MCF 10A (cell line): ENCODE measurements around the gene NHSL2. TPM values are rescaled to one million over a fixed set of nuclear protein-coding genes. Genes with fewer than 3 reads are reported as not detected.

Experiments
- BruUV-seq: library from RNA; stranded (reverse); fragments of 400-500 nt; replicated peaks from 2 replicates; lab custom pipeline; 2021; lab: Mats Ljungman, UMichigan
- CTCF ChIA-PET: fragments of 300-600 bp; sonication (Branson Sonifier 250); formaldehyde crosslinking; extraction: SDS; loops from one replicate; lab custom pipeline; 2021; ENCODE audit warnings: antibody characterized with exemption, inconsistent platforms; lab: Yijun Ruan, JAX
- POLR2A ChIA-PET: fragments of 300-600, 350-650 bp; sonication (Branson Sonifier 250); formaldehyde crosslinking; extraction: SDS; loops from one replicate; lab custom pipeline; 2020; ENCODE audit warnings: antibody characterized with exemption, inconsistent platforms; lab: Yijun Ruan, JAX
- DNase-seq: peaks from one replicate; pipeline ENCODE4 v3.0.0-alpha.2; 2018; ENCODE audit not compliant: unreplicated experiment
- H3K27ac Mint-ChIP-seq: one replicate; pipeline ENCODE4 v1.8.0; 2022; ENCODE audit warnings: mild to moderate bottlenecking, low read depth, mixed read lengths; ENCODE audit not compliant: unreplicated experiment
- H3K27me3 Mint-ChIP-seq: one replicate; pipeline ENCODE4 v1.8.0; 2022; ENCODE audit warnings: mixed read lengths; ENCODE audit not compliant: insufficient read depth, unreplicated experiment
- H3K36me3 Mint-ChIP-seq: one replicate; pipeline ENCODE4 v1.8.0; 2022; ENCODE audit warnings: mild to moderate bottlenecking, moderate library complexity, mixed read lengths; ENCODE audit not compliant: insufficient read depth, unreplicated experiment
- H3K4me1 Mint-ChIP-seq: one replicate; pipeline ENCODE4 v1.8.0; 2022; ENCODE audit warnings: mixed read lengths; ENCODE audit not compliant: insufficient read depth, unreplicated experiment
- H3K4me3 Mint-ChIP-seq: one replicate; pipeline ENCODE4 v1.8.0; 2022; ENCODE audit warnings: mild to moderate bottlenecking, moderate library complexity, mixed read lengths; ENCODE audit not compliant: unreplicated experiment
- H3K9me3 Mint-ChIP-seq: one replicate; pipeline ENCODE4 v1.8.0; 2022; ENCODE audit warnings: mixed read lengths; ENCODE audit not compliant: unreplicated experiment
- intact Hi-C: fragments of 100-400 bp; cut with micrococcal nuclease; formaldehyde crosslinking; loops from 2 replicates; pipeline ENCODE4 v1.14.1; 2022
- total RNA-seq: library from RNA; stranded (reverse); gene quantifications from 2 replicates; pipeline ENCODE4 v1.2.3, GENCODE V29; 2022
- TF ChIP-seq, protein P1 (sequence below): fragments of 200-600 bp; IDR thresholded peaks from one replicate; pipeline ENCODE4 v1.8.0; 2022; ENCODE audit warnings: antibody characterized with exemption, mild to moderate bottlenecking; ENCODE audit not compliant: unreplicated experiment

Gene NHSL2
- total RNA-seq, 1 experiment from 2014 or later, result not detected

GRCh38 chrX:72142794-72143608 is 232.4 kb downstream of the NHSL2 start:
- Mint-ChIP-seq H3K36me3 (no peaks in the 10 kb centered on the region), H3K4me3 (no peak overlapping the region), H3K9me3 (no peaks in the 10 kb centered on the region), H3K27me3 (peaks cover 99% of the 10 kb centered on the region), H3K27ac (no peak overlapping the region), H3K4me1 (no peaks in the 10 kb centered on the region)
- no TSS peak for BruUV-seq
- intact Hi-C loops, result no loop called here
- ChIA-PET CTCF (interaction anchor here (0.7 to 1.2 kb wide), 3 partner anchors 16 to 71 kb away, joined by 3 to 4 read pairs (median 3); no protein-coding TSS in a partner anchor), POLR2A (interaction anchor here (1.0 kb wide), 1 partner anchor 39 kb away, joined by 3 read pairs; the partner anchor contains the start of gene PIN4)
- TF ChIP-seq, protein P1, sequence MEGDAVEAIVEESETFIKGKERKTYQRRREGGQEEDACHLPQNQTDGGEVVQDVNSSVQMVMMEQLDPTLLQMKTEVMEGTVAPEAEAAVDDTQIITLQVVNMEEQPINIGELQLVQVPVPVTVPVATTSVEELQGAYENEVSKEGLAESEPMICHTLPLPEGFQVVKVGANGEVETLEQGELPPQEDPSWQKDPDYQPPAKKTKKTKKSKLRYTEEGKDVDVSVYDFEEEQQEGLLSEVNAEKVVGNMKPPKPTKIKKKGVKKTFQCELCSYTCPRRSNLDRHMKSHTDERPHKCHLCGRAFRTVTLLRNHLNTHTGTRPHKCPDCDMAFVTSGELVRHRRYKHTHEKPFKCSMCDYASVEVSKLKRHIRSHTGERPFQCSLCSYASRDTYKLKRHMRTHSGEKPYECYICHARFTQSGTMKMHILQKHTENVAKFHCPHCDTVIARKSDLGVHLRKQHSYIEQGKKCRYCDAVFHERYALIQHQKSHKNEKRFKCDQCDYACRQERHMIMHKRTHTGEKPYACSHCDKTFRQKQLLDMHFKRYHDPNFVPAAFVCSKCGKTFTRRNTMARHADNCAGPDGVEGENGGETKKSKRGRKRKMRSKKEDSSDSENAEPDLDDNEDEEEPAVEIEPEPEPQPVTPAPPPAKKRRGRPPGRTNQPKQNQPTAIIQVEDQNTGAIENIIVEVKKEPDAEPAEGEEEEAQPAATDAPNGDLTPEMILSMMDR, result no peak
- no peak for DNase-seq

DNA sequence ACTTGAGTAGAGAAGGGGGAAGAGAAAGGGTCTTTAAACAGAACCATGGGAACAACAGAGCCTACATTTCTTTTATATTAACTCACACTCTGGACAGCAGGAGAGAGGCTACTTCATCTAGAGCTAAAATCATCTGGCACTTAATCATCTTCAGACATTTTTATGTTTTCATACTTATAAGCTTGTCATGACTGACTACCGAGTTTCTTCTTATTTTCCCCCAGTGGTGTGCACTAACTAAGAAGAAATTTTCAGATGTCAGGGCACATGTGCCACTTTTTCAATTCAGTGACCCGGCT is 232.9 kb downstream of the NHSL2 start:
- no TSS peak for BruUV-seq
- Mint-ChIP-seq H3K9me3 (no peaks in the 10 kb centered on the region), H3K4me1 (no peaks in the 10 kb centered on the region), H3K27me3 (peaks cover 97% of the 10 kb centered on the region), H3K4me3 (no peak overlapping the region), H3K36me3 (no peaks in the 10 kb centered on the region), H3K27ac (no peak overlapping the region)
- intact Hi-C loops, result no loop called here
- DNase-seq, result no peak
- CTCF ChIA-PET, result interaction anchor here (0.9 to 1.2 kb wide), 2 partner anchors 16 to 17 kb away, joined by 3 to 4 read pairs; no protein-coding TSS in a partner anchor
- TF ChIP-seq, protein P1, result no peak
- POLR2A ChIA-PET, result interaction anchor here (1.0 kb wide), 1 partner anchor 38 kb away, joined by 3 read pairs; the partner anchor contains the start of gene PIN4

GRCh38 chrX:72145181-72145580 is 234.5 kb downstream of the NHSL2 start:
- H3K4me1 Mint-ChIP-seq, result no peaks in the 10 kb centered on the region
- peaks cover 91% of the 10 kb centered on the region for H3K27me3 Mint-ChIP-seq
- H3K9me3 Mint-ChIP-seq, result no peaks in the 10 kb centered on the region

DNA sequence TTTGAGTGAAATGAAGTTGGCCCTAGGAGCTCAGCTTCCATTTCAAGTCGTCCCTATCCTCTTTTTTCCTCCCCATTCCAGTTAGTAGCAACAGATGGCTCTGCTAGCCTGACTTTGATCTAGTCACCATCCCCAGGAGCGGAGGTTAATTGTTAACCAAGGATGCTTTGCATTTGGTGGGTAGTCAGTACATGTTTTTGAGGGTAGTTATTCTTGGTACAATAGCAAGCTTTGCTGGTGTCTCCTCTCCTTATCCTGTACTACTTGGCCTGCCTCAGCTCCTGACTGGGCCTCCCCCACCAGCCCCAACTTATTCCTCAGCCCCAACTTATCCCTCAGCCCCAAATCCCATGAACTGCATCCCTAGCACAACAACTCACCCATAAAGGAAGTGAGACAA is 235.9 kb downstream of the NHSL2 start:
- DNase-seq, result no peak
- no TSS peak for BruUV-seq
- Mint-ChIP-seq H3K9me3 (no peaks in the 10 kb centered on the region), H3K36me3 (no peaks in the 10 kb centered on the region), H3K27me3 (peaks cover 91% of the 10 kb centered on the region), H3K4me1 (no peaks in the 10 kb centered on the region), H3K27ac (no peak overlapping the region), H3K4me3 (no peak overlapping the region)
- intact Hi-C loops, result no loop called here
- ChIA-PET CTCF (no interaction called here), POLR2A (no interaction called here)
- TF ChIP-seq, protein P1, result no peak

More at GRCh38 chrX:72145181-72145580, 234.5 kb downstream of the NHSL2 start:
- Mint-ChIP-seq H3K4me3 (no peak overlapping the region), H3K36me3 (no peaks in the 10 kb centered on the region), H3K27ac (no peak overlapping the region)
- ChIA-PET POLR2A (no interaction called here), CTCF (interaction anchor here (0.7 kb wide), 1 partner anchor 400 kb away, joined by 3 read pairs; no protein-coding TSS in a partner anchor)
- no peak for DNase-seq
- TF ChIP-seq, protein P1, result no peak
- intact Hi-C loops, result no loop called here
- no TSS peak for BruUV-seq
